ENCODE results near the gene IDH3B.
"Not testable (repeated sequence)": the region's sequence is repeated elsewhere in the genome, so short reads cannot be mapped to it uniquely, and the experiment has no call there.

Gene IDH3B

GRCh38 chr20:2663887-2664719, at the start of gene IDH3B:
IDH3B (minus strand) TSS chr20:2664216; CDS start chr20:2664188, 28 bp downstream.
- DNase-seq, result peak; percentile 95

GRCh38 chr20:2713285-2713684, 49.3 kb upstream of the IDH3B start:
- DNase-seq, result no peak

- no peak for DNase-seq
Observed at GRCh38 chr20:2709205-2709981, 45.4 kb upstream of the IDH3B start.

GRCh38 chr20:2708665-2709064, 44.6 kb upstream of the IDH3B start:
- no peak for DNase-seq

DNA sequence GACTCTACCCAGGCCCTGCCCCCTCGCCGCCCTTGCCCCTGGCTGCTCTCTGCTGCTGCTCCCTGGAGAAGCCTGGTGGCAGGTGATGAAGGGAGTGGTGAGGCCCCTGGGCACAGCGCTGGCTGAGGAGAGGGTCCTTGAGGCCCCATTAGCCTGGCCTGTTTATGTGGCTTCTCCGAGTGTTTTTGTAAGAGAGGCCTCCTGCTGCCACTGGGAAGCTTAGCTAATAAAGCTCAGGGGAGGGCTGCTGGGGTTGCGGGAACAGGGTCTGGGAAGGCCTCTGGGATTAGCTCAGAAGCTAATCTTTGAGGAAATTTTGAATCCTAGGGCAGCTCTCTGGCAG, 44.0 kb upstream of the IDH3B start:
- no peak for DNase-seq

DNA sequence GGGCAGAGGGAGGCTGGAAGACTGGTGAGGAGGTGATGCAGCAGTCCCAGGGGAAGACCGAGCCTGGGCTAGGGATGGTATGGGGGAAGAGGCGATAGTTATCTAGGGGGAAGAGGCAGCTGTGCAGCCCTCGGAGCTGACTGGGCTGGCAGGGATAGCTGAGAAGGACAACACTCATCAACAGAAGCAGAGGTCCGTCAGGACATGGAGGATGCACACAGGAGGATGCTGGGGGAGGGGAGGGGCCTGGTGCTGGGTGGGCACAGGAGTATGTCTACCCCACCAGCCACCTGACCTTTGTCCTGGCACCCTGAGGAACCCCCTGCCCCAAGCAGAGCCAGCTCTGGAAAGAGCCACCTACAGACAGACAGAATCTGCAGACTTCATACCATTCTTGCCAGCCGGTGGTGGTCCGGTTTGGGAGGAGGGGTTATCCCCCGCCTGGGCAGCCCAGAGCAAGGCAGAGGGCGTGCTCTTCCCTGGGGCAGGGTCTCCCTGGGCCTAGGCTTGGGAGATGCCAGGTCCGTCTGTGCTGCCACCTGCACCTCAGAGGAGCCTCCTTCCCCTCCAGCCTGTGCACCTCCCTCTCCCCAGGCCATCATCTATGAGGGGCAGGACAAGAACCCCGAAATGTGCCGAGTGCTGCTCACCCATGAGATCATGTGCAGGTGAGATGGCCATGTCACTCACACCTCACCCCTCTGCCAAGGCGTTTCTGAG, 43.5 kb upstream of the IDH3B start:
- DNase-seq, result no peak

- DNase-seq, result no peak
Observed at GRCh38 chr20:2706688-2707352, 42.8 kb upstream of the IDH3B start.

GRCh38 chr20:2705931-2706645, 42.1 kb upstream of the IDH3B start:
- DNase-seq, result no peak

DNA sequence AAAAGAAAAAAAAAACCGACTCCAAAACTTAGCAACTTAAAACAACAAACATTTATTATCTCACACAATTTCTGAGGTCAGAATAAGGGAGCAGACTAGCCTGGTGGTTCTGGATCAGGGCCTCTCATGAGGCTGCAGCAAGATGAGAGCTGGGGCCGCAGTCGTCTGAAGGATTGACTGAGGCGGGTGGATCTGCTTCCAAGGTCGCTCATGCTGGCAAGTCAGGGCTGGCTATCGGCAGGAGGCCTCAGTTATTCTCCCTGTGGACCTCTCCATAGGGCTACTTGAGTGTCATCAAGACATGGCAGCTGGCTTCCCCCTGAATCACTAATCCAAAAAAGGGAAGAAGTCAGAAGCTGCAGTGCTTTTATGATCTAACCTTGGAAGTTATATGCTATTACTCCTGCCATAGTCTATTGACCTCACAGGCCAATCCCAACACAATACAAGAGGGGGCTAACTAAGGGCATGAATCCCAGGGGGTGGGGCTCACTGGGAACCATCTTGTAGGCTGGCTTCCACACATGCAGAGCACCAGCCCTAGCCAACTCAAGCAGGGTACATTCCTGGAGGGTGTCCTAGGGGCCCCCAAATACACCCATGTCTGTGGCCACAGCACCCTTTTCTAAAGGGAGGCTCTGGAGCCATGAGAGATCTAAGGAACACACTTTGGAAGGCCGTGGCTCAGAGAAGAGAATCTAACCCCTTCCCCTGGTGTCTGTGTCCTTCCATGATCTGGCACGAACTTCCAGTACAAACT, 39.9 kb upstream of the IDH3B start:
- no peak for DNase-seq

- no peak for DNase-seq
Observed at GRCh38 chr20:2701671-2702081, 37.7 kb upstream of the IDH3B start.

DNA sequence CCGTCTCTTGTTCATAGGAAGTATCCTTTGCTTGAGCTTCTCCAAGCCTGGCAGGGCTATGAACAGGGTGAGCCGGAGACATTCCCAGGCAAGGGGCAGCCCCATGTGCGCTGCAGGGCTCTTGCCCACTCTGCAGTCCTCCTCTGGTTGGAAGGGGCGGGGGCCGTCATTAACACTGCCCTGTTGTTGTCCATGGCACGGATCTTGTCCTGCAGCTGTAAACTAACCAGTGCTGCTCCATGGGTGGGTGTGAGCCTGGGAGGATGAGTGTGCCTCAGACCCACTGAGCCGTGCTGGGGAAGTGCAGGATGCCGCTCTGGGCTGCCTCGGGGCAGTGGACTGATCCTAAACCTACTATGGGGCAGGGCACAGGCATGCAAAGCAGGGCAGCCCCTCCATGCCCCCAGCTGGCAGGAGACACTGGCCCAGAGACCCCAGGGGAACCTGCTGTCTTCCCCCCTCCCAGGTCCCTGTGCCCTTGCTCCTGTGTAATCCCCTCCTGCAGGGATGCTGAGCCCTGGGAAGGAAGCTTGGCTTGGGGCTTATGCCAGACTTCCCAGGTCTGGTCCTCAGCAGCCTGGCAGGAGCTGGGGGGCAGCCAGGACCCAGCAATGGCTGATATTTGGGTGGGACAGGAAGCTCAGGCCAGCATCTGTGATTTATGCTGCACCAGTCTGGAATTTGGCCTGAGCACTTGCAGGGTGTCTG, 37.1 kb upstream of the IDH3B start:
- peak; percentile 7 for DNase-seq

DNA sequence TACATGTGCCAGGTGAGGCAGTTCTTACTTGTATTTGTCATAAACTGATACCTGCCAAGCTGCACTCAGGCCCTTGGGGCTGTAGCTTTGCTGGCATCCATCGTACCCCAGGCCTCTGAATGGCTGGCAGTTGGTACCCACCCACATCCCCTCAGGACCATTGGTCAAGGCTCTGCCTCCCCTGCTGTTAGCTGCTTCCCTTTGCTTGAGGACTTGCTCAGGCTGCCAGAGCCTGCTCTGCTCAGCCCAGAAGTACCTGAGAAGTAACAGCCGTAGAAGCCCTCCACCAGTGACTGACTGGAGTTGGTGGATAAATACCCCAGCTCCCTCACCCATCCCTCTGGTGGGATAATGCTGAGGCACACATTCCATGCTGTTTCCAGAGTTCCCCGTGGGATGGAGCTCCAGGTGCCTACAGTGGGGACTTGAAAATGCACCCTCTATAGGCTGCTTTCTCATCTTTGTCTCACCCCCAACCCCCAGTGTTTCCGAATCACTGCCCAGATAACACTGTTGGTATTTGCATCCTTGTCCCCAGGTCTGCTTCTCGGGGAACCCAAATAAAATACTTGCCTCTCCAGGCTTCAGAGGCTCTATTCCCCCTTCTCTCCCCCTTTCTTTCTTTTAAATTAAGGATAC, 35.9 kb upstream of the IDH3B start:
- DNase-seq, result no peak

DNA sequence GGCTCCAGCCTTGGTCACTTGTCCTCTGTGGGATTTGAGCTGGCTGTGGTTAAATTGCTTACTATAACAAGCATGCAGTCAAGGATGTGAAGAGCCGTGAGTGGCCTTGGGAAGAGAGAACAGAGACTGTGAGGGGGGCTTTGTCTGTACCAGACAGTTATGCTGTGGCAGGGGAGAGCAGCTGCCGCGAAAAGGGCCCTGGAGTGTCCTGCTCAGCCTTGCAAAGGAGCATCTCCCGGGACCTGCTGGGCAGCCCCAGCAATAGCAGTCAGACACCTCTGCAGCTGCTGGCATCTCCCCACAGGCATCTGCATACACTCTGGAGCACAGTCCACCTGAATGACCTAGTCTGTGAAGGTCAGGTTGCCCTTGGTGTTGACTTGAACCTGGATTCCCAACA, 34.9 kb upstream of the IDH3B start:
- no peak for DNase-seq

DNA sequence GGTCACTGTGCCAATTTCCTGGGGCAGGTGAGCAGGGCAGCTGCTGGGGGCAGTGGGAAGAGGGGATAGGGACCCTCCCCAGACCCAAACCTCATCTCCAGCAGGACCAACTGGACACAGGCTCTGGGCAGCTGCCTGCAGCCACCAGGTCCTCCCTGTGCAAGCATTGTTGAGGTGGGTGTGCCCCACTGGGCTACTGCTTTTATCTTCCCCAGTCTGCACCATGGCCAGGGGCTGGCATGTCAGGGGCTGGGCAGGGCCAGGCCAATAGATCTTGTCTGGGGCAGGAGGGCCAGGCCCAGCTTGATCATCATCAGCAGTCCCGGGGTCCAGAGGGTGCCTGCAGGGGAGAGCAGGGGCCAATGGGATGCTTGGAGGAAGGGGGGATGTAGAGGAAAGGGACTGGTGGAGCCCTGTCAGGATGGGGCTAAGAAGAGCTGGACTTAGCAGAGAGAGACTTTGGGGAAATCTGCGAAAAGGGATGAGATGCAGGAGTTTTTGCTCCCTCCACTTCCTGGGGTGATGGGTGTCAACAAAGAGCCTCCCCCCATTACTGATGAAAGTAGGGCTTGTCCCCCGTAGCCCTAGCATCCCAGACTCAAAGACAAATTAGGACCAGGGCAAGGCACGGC, 34.3 kb upstream of the IDH3B start:
- DNase-seq, result no peak

DNA sequence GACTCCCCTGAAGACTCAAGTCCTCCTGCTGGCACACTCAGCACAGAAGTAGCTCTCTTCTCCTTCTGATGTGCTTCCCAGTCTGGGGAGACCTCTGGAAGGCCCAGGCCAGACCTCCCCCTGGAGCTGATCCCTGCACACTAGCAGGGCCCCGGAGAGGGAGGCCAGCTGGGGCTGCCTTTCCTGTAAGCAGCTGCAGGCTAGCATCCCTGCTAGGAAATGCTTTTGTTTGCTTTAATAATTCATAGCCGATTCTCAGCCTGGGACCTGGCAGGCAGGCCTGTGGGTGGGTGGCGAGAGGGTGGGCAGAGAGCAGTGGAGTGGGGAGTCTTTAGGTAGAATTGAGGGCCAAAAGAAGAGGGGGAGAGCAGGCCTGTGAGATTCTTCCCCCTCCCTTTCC, 33.8 kb upstream of the IDH3B start:
- no peak for DNase-seq

DNA sequence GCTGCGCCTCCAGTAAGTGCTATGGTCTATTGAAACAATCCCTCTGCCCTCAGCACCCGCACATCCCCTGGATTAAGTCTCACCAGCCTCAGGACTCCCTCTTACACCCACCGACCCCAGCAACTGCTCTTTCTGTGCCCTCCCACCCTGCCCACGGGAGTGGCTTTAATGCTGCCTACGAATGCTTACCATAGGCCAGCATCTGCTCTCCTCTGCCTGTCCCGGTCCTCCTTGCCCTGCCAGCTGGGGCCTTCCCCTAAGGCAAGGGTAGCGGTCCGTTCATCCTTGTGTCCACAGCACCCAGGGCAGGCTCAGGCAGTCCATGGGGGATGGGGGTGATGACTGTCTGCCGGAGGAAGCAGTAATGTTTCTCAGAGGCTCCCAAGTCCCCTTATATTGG, 32.6 kb upstream of the IDH3B start:
- DNase-seq, result no peak

GRCh38 chr20:2695984-2696525, 32.0 kb upstream of the IDH3B start:
- not testable (repeated sequence) for DNase-seq

DNA sequence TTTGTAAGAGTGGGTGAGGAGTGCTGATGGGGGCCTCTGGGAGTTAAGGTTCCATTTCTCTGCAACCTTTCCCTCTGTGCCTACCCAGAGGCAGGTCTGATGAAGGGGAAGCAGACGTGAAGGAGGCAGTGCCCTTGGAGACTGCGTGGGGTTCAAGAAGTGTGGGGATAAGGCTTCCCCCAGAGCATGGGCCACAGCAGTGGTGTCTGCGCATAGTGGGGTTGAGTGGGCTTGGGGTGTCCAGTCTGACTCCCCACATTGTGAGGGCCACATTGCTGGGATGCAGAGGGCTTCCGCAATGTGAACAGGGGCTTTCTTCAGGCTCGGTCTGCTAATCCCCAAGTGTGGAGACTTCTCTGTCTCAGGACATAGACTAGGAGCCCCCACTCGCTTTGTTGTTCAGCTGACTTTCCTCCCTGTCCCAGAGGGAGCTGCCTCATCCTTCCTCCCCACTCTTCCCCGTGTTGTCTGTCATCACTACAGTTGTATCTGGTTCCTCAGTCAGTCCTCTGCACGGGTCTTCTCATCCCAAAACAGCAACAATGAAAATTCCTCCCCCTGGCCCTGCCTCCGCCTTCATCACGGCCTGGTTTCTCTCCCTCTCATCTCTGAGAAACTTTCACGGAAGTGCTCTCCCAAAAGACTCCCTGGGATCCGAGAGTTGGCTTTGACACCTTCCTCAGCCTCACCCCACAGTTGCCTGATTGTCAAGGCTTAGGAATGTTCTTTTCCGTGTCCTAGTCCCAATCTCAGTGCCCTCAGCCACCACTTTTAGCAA, 31.4 kb upstream of the IDH3B start:
- DNase-seq, result no peak

DNA sequence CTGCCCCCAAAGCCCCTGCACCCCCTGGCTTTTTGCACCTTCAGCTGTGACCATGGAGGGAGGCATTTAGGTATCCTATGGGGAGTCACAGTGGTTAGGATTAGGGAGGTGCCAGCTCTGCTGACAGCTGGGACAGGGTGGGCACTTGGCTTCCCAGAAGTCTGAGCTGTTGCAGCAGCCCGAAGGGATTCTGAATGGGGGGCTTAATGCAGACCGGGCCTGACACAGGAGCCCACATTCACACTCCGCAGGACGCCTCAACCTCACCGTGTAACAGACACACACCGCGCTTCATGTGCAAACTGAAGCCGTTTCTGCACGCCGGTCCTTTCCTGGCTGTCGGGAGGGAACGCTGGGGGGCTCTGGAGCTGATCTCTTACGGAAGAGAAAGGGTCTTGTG, 30.5 kb upstream of the IDH3B start:
- no peak for DNase-seq

Data from midbrain (tissue), 1 donor.